ENCODE measurements around the gene ALKBH3.

ALKBH3 gene

GRCh38 chr11:43861141-43861540 lies 19.5 kb upstream of the ALKBH3 start:
- Histone ChIP-seq H3K27me3 (ENCODE audit: insufficient read depth, low read length) (no peaks in the 10 kb centered on the region), H3K79me1 (ENCODE audit: low read length) (no peaks in the 10 kb centered on the region), H4K12ac (ENCODE audit: low read depth, low read length) (no peak overlapping the region), H3K9me3 (ENCODE audit: insufficient read depth, low read depth, low read length) (peaks cover 3% of the 10 kb centered on the region), H3K4me1 (ENCODE audit: control insufficient read depth in 1 of 2, insufficient read depth in 2 of 2, low read length in 2 of 2) (no peaks in the 10 kb centered on the region), H2BK120ac (ENCODE audit: insufficient read depth, low read length, poor library complexity) (no peak overlapping the region), H4K91ac (ENCODE audit: low read depth, low read length) (no peak overlapping the region), H3K4me2 (ENCODE audit: low read length) (no peak overlapping the region), H3K14ac (ENCODE audit: low read length) (no peak overlapping the region), H3K4ac (ENCODE audit: low read depth, low read length) (no peak overlapping the region), H3K23ac (ENCODE audit: low read length) (no peak overlapping the region), H3K36me3 (ENCODE audit: control insufficient read depth in 1 of 2, insufficient read depth in 2 of 2, low read length in 2 of 2) (peaks cover 0 to 2% of the 10 kb centered on the region in 2 experiments), H3K9ac (ENCODE audit: low read length) (no peak overlapping the region), H3K4me3 (ENCODE audit: low read depth, low read length) (no peak overlapping the region), H3K79me2 (ENCODE audit: control insufficient read depth, insufficient read depth, low read length, poor library complexity) (no peaks in the 10 kb centered on the region), H3K18ac (ENCODE audit: low read length) (no peak overlapping the region), H2BK12ac (ENCODE audit: low read length) (no peak overlapping the region), H3K27ac (ENCODE audit: low read depth, low read length) (no peak overlapping the region), H2AFZ (ENCODE audit: insufficient read depth, low read length, poor library complexity) (no peak overlapping the region), H2AK5ac (ENCODE audit: low read length) (no peak overlapping the region), H2BK5ac (ENCODE audit: low read depth, low read length, poor library complexity) (no peak overlapping the region), H4K8ac (ENCODE audit: low read depth, low read length) (no peak overlapping the region)
- DNase-seq: no peak
- WGBS (ENCODE audit: extremely low coverage, insufficient coverage, insufficient read length): no CpG with 5 or more reads among the region's 2 CpGs

- Histone ChIP-seq H3K79me1 (ENCODE audit: low read length) (no peaks in the 10 kb centered on the region), H2BK5ac (ENCODE audit: low read depth, low read length, poor library complexity) (no peak overlapping the region), H2BK120ac (ENCODE audit: insufficient read depth, low read length, poor library complexity) (no peak overlapping the region), H4K8ac (ENCODE audit: low read depth, low read length) (no peak overlapping the region), H3K79me2 (ENCODE audit: control insufficient read depth, insufficient read depth, low read length, poor library complexity) (no peaks in the 10 kb centered on the region), H2BK12ac (ENCODE audit: low read length) (no peak overlapping the region), H3K18ac (ENCODE audit: low read length) (no peak overlapping the region), H2AFZ (ENCODE audit: insufficient read depth, low read length, poor library complexity) (no peak overlapping the region), H3K23ac (ENCODE audit: low read length) (no peak overlapping the region), H3K14ac (ENCODE audit: low read length) (no peak overlapping the region), H3K27me3 (ENCODE audit: insufficient read depth, low read length) (no peaks in the 10 kb centered on the region), H3K4me3 (ENCODE audit: low read depth, low read length) (no peak overlapping the region), H4K91ac (ENCODE audit: low read depth, low read length) (no peak overlapping the region), H3K4me1 (ENCODE audit: control insufficient read depth in 1 of 2, insufficient read depth in 2 of 2, low read length in 2 of 2) (no peaks in the 10 kb centered on the region), H3K27ac (ENCODE audit: low read depth, low read length) (no peak overlapping the region), H3K36me3 (ENCODE audit: control insufficient read depth in 1 of 2, insufficient read depth in 2 of 2, low read length in 2 of 2) (no peaks in the 10 kb centered on the region), H3K9ac (ENCODE audit: low read length) (no peak overlapping the region), H3K4me2 (ENCODE audit: low read length) (no peak overlapping the region), H3K9me3 (ENCODE audit: insufficient read depth, low read depth, low read length) (no peaks in the 10 kb centered on the region), H4K12ac (ENCODE audit: low read depth, low read length) (no peak overlapping the region), H3K4ac (ENCODE audit: low read depth, low read length) (no peak overlapping the region), H2AK5ac (ENCODE audit: low read length) (no peak overlapping the region)
- DNase-seq: no peak
- WGBS (ENCODE audit: extremely low coverage, insufficient coverage, insufficient read length): no CpG with 5 or more reads among the region's 2 CpGs
These were observed 14.1 kb upstream of the ALKBH3 start for GRCh38 chr11:43866520-43866919.

GRCh38 chr11:43866969-43867368 lies 13.7 kb upstream of the ALKBH3 start:
- Histone ChIP-seq H2AFZ (ENCODE audit: insufficient read depth, low read length, poor library complexity) (no peak overlapping the region), H3K4ac (ENCODE audit: low read depth, low read length) (no peak overlapping the region), H3K27me3 (ENCODE audit: insufficient read depth, low read length) (no peaks in the 10 kb centered on the region), H4K91ac (ENCODE audit: low read depth, low read length) (no peak overlapping the region), H3K9ac (ENCODE audit: low read length) (no peak overlapping the region), H2BK120ac (ENCODE audit: insufficient read depth, low read length, poor library complexity) (no peak overlapping the region), H3K36me3 (ENCODE audit: control insufficient read depth in 1 of 2, insufficient read depth in 2 of 2, low read length in 2 of 2) (no peaks in the 10 kb centered on the region), H2BK5ac (ENCODE audit: low read depth, low read length, poor library complexity) (no peak overlapping the region), H3K79me1 (ENCODE audit: low read length) (no peaks in the 10 kb centered on the region), H3K79me2 (ENCODE audit: control insufficient read depth, insufficient read depth, low read length, poor library complexity) (no peaks in the 10 kb centered on the region), H3K4me2 (ENCODE audit: low read length) (no peak overlapping the region), H3K23ac (ENCODE audit: low read length) (no peak overlapping the region), H3K14ac (ENCODE audit: low read length) (no peak overlapping the region), H2BK12ac (ENCODE audit: low read length) (no peak overlapping the region), H3K27ac (ENCODE audit: low read depth, low read length) (no peak overlapping the region), H3K4me1 (ENCODE audit: control insufficient read depth in 1 of 2, insufficient read depth in 2 of 2, low read length in 2 of 2) (no peaks in the 10 kb centered on the region), H3K4me3 (ENCODE audit: low read depth, low read length) (no peak overlapping the region), H2AK5ac (ENCODE audit: low read length) (no peak overlapping the region), H3K9me3 (ENCODE audit: insufficient read depth, low read depth, low read length) (no peaks in the 10 kb centered on the region), H3K18ac (ENCODE audit: low read length) (no peak overlapping the region), H4K12ac (ENCODE audit: low read depth, low read length) (no peak overlapping the region), H4K8ac (ENCODE audit: low read depth, low read length) (no peak overlapping the region)
- DNase-seq: no peak

- no peak overlapping the region for H4K91ac ChIP-seq (ENCODE audit: low read depth, low read length)
- DNase-seq: no peak
- H3K4me2 ChIP-seq (ENCODE audit: low read length): no peak overlapping the region
- no peak overlapping the region for H4K12ac ChIP-seq (ENCODE audit: low read depth, low read length)
- no peaks in the 10 kb centered on the region for H3K79me1 ChIP-seq (ENCODE audit: low read length)
- no peaks in the 10 kb centered on the region for H3K36me3 ChIP-seq (ENCODE audit: control insufficient read depth in 1 of 2, insufficient read depth in 2 of 2, low read length in 2 of 2)
- H3K18ac ChIP-seq (ENCODE audit: low read length): no peak overlapping the region
- no peak overlapping the region for H3K9ac ChIP-seq (ENCODE audit: low read length)
- H3K14ac ChIP-seq (ENCODE audit: low read length): no peak overlapping the region
- H2BK120ac ChIP-seq (ENCODE audit: insufficient read depth, low read length, poor library complexity): no peak overlapping the region
- H3K4me3 ChIP-seq (ENCODE audit: low read depth, low read length): no peak overlapping the region
- no peak overlapping the region for H2BK5ac ChIP-seq (ENCODE audit: low read depth, low read length, poor library complexity)
- H3K23ac ChIP-seq (ENCODE audit: low read length): no peak overlapping the region
- H3K4me1 ChIP-seq (ENCODE audit: control insufficient read depth in 1 of 2, insufficient read depth in 2 of 2, low read length in 2 of 2): no peaks in the 10 kb centered on the region
- H3K27me3 ChIP-seq (ENCODE audit: insufficient read depth, low read length): no peaks in the 10 kb centered on the region
- no CpG with 5 or more reads among the region's 5 CpGs for WGBS (ENCODE audit: extremely low coverage, insufficient coverage, insufficient read length)
- H3K9me3 ChIP-seq (ENCODE audit: insufficient read depth, low read depth, low read length): peaks cover 3% of the 10 kb centered on the region
- no peak overlapping the region for H3K27ac ChIP-seq (ENCODE audit: low read depth, low read length)
- no peak overlapping the region for H2AFZ ChIP-seq (ENCODE audit: insufficient read depth, low read length, poor library complexity)
- H2BK12ac ChIP-seq (ENCODE audit: low read length): no peak overlapping the region
- H2AK5ac ChIP-seq (ENCODE audit: low read length): no peak overlapping the region
- H4K8ac ChIP-seq (ENCODE audit: low read depth, low read length): no peak overlapping the region
- no peak overlapping the region for H3K4ac ChIP-seq (ENCODE audit: low read depth, low read length)
- no peaks in the 10 kb centered on the region for H3K79me2 ChIP-seq (ENCODE audit: control insufficient read depth, insufficient read depth, low read length, poor library complexity)
These were observed 11.6 kb upstream of the ALKBH3 start for GRCh38 chr11:43868852-43869567.

All from trophoblast cell (in vitro differentiated cells and primary cell).